K562 (cell line): ENCODE results near the gene FAM20C. TPM values are rescaled to one million over a fixed set of nuclear protein-coding genes. Genes with fewer than 3 reads are reported as not detected.

ENCODE experiments used
- ETS1 ChIP-seq: conservative IDR thresholded peaks from 2 replicates; pipeline ENCODE4 v1.6.1; 2011; ENCODE audit warnings: low read depth, mild to moderate bottlenecking, low read length; ENCODE audit not compliant: control insufficient read depth
- FOXK2 ChIP-seq, 2 experiments: fragments of 450-650 bp; IDR thresholded peaks in 1 of 2; conservative IDR thresholded peaks in 1 of 2; 2 replicates each; pipeline ENCODE4 v1.6.1; 2016; ENCODE audit warnings: low read depth in 2 of 2, mild to moderate bottlenecking in 1 of 2
- GTF2E2 ChIP-seq: fragments of 200-800 bp; sonication (Bioruptor generic); IDR thresholded peaks from 2 replicates; pipeline ENCODE4 v1.6.1; 2016; ENCODE audit warnings: missing genetic modification characterization, missing compliant biosample characterization
- HBP1 ChIP-seq: fragments of 450-650 bp; formaldehyde crosslinking; IDR thresholded peaks from 2 replicates; pipeline ENCODE4 v1.4.0; 2022; ENCODE audit warnings: missing genetic modification characterization
- HDAC2 ChIP-seq: fragments of 450-650 bp; IDR thresholded peaks from 2 replicates; pipeline ENCODE4 v1.6.1; 2016; ENCODE audit warnings: mild to moderate bottlenecking
- MAFG ChIP-seq: fragments of 450-650 bp; conservative IDR thresholded peaks from 2 replicates; pipeline ENCODE4 v1.6.1; 2016; ENCODE audit warnings: missing genetic modification characterization, missing compliant biosample characterization
- MEF2A ChIP-seq: IDR thresholded peaks from 2 replicates; pipeline ENCODE4 v1.6.1; 2011; ENCODE audit warnings: low read depth, mild to moderate bottlenecking, low read length, moderate library complexity; ENCODE audit not compliant: control insufficient read depth
- MXD1 ChIP-seq: fragments of 250-450 bp; sonication (Bioruptor Pico); IDR thresholded peaks from 2 replicates; pipeline ENCODE4 v1.8.0; 2021; ENCODE audit warnings: borderline replicate concordance, mild to moderate bottlenecking, moderate library complexity; ENCODE audit not compliant: poor library complexity, severe bottlenecking
- NR3C1 ChIP-seq: sonication (generic); formaldehyde crosslinking; IDR thresholded peaks from 2 replicates; pipeline ENCODE4 v1.8.1; 2022; ENCODE audit warnings: missing genetic modification reagents
- RERE ChIP-seq: sonication (generic); formaldehyde crosslinking; IDR thresholded peaks from 2 replicates; pipeline ENCODE4 v1.8.0; 2023; ENCODE audit warnings: missing genetic modification reagents, mild to moderate bottlenecking, borderline replicate concordance
- SRSF1 ChIP-seq: fragments of 200-400 bp; formaldehyde crosslinking; IDR thresholded peaks from 2 replicates; pipeline ENCODE4 v1.6.1; 2017; ENCODE audit warnings: mild to moderate bottlenecking, low read depth, low read length, moderate library complexity
- THAP7 ChIP-seq: fragments of 250-450 bp; sonication (Bioruptor Pico); IDR thresholded peaks from 2 replicates; pipeline ENCODE4 v1.5.0; 2021
- TRIM24 ChIP-seq, 2 experiments: fragments of 450-650 bp; IDR thresholded peaks; 2 replicates each; pipeline ENCODE4 v1.6.1; 2016
- ZNF121 ChIP-seq: sonication (generic); formaldehyde crosslinking; conservative IDR thresholded peaks from 2 replicates; pipeline ENCODE4 v1.8.0; 2022; ENCODE audit warnings: missing genetic modification reagents
- ZNF146 ChIP-seq: IDR thresholded peaks from one replicate; pipeline ENCODE4 v1.6.1; 2018; ENCODE audit warnings: missing compliant biosample characterization; ENCODE audit not compliant: unreplicated experiment
- ZNF347 ChIP-seq: fragments of 450-650 bp; formaldehyde crosslinking; IDR thresholded peaks from 2 replicates; pipeline ENCODE4 v1.4.0; 2020; ENCODE audit warnings: low read depth, mild to moderate bottlenecking, moderate library complexity
- ZNF586 ChIP-seq: fragments of 450-650 bp; formaldehyde crosslinking; conservative IDR thresholded peaks from 2 replicates; pipeline ENCODE4 v1.4.0; 2020; ENCODE audit warnings: mild to moderate bottlenecking, moderate library complexity
- polyA plus RNA-seq, 8 experiments: library from polyadenylated mRNA; depleted of rRNA in 4 of 8; stranded (reverse) in 5 of 8; unstranded in 3 of 8; fragments of >200 nt; fragmentation: Nextera tagmentation in 2 of 8; fragmentation: Illumina TruSeq in 1 of 8; extraction: Ambion mirVana in 2 of 8; extraction: Trizol in 1 of 8; gene quantifications; 2 replicates each; pipeline versions ENCODE4 v1.2.1 to v1.2.3, GENCODE V29; 2011 to 2014; ENCODE audit warnings: inconsistent platforms in 1 of 8, missing spikeins in 1 of 8
- total RNA-seq, 7 experiments: library from RNA; depleted of rRNA in 6 of 7; stranded (reverse); fragments of >200 nt in 6 of 7; fragmentation: Illumina TruSeq in 2 of 7; extraction: Trizol in 2 of 7; gene quantifications; 2 replicates each; pipeline versions ENCODE4 v1.2.1 to v1.2.3, GENCODE V29; 2011 to 2021; ENCODE audit warnings: low replicate concordance in 1 of 7

FAM20C gene
- total and polyA plus RNA-seq, 9 of the 15 experiments (the other 6 are each of a cell fraction or from before 2014, with no cell fraction given): 0.09 TPM; not detected in 8

- TF ChIP-seq ZNF146 (CRISPR knock-in tag): no peak
- peak in 1 of 2 experiments; percentile 10; a peak in 1 of 4 replicates for TF ChIP-seq FOXK2 (conservative IDR thresholded peaks at IDR 0.05 in 1 of 2, IDR thresholded peaks at IDR 0.05 in 1 of 2; ENCODE audit: low read depth in 2 of 2)
- TF ChIP-seq MAFG (tag): no peak
- no peak for TF ChIP-seq NR3C1 (CRISPR knock-in tag)
- no peak for TF ChIP-seq ZNF586 (CRISPR knock-in tag)
- no peak for TF ChIP-seq ZNF121
- TF ChIP-seq ETS1: no peak
- no peak for TF ChIP-seq RERE (CRISPR knock-in tag)
- TF ChIP-seq MXD1: no peak
- TF ChIP-seq THAP7 (CRISPR knock-in tag): no peak
- no peak for TF ChIP-seq ZNF347 (CRISPR knock-in tag)
- TF ChIP-seq SRSF1: no peak
- no peak for TF ChIP-seq HBP1 (CRISPR knock-in tag)
- no peak for TF ChIP-seq MEF2A
- peak; percentile 72; the same call in 1 of the 2 replicates for TF ChIP-seq GTF2E2
- no peak for TF ChIP-seq HDAC2
- no peak for TF ChIP-seq TRIM24 (IDR thresholded peaks at IDR 0.05)
Measured at GRCh38 chr7:148932-149790, 43.2 kb upstream of the FAM20C start (continued).
